Uterus (tissue), 2 donors: ENCODE data around the gene GMEB2.

ENCODE experiments used
- POLR2A ChIP-seq, 2 donors: fragments of 450-650 bp; IDR thresholded peaks; one replicate each; pipeline ENCODE4 v1.6.1; 2016; ENCODE audit warnings: antibody characterized with exemption in 2 of 2, mild to moderate bottlenecking in 1 of 2, moderate library complexity in 1 of 2
- TF ChIP-seq, protein P1 (sequence below), 4 experiments: fragments of 200-600 bp in 2 of 4; fragments of 450-650 bp in 2 of 4; sonication (generic) in 2 of 4; IDR thresholded peaks; one replicate each; pipeline ENCODE4 v1.5.1; 2016 to 2019; ENCODE audit warnings: antibody characterized with exemption in 4 of 4, mild to moderate bottlenecking in 2 of 4, moderate library complexity in 1 of 4

DNA sequence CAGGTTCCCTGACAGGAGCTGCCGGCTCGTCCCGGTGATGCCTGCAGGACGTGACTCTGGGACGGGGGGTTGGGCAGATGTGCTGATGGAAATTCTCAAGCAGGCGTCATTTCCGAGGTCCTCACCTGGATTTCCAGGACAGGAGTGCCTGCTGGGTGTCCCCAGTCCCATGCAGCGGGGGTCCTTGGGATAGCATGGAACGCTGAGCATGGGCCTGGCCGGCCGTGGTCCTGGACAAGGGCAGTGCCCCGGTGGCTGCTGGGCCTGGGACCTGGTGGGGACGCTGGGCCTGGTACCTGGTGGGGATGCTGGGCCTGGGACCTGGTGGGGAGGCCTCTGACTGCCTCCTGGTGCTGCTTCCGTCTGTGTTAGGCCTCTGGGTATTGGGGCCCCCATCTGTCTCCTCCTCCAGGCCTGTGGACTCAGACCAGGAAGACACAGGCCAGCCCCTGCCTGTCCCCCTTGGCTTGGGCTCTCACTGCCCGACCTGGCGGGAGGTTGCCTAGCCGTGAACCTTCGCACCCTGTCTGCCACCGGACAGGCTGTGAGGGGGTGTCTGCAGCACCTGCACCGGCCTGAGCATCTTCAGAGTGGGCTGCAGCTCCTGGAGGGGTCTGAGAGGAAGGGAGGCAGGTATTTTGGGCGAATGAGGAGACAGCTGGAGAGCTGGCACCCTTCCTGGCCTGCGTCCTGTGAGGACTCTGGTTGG, 37.4 kb upstream of the GMEB2 start:
- TF ChIP-seq, protein P1, sequence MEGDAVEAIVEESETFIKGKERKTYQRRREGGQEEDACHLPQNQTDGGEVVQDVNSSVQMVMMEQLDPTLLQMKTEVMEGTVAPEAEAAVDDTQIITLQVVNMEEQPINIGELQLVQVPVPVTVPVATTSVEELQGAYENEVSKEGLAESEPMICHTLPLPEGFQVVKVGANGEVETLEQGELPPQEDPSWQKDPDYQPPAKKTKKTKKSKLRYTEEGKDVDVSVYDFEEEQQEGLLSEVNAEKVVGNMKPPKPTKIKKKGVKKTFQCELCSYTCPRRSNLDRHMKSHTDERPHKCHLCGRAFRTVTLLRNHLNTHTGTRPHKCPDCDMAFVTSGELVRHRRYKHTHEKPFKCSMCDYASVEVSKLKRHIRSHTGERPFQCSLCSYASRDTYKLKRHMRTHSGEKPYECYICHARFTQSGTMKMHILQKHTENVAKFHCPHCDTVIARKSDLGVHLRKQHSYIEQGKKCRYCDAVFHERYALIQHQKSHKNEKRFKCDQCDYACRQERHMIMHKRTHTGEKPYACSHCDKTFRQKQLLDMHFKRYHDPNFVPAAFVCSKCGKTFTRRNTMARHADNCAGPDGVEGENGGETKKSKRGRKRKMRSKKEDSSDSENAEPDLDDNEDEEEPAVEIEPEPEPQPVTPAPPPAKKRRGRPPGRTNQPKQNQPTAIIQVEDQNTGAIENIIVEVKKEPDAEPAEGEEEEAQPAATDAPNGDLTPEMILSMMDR (IDR thresholded peaks at IDR 0.05), result no peak
- no peak for TF ChIP-seq POLR2A (IDR thresholded peaks at IDR 0.05)
